Kidney epithelial cell (primary cell): ENCODE measurements around the gene CIAPIN1. TPM values are rescaled to one million over a fixed set of nuclear protein-coding genes. Genes with fewer than 3 reads are reported as not detected.

Source experiments
- DNase-seq: peaks from one replicate; pipeline ENCODE4 v3.0.0-alpha.2; 2010; ENCODE audit warnings: low read depth
- H3K27me3 ChIP-seq: 2 replicates; pipeline ENCODE4 v1.6.0; 2011; ENCODE audit warnings: low read length; ENCODE audit not compliant: control insufficient read depth, insufficient read depth
- H3K36me3 ChIP-seq: 2 replicates; pipeline ENCODE4 v1.5.1; 2011; ENCODE audit warnings: low read length; ENCODE audit not compliant: control insufficient read depth, insufficient read depth
- H3K4me3 ChIP-seq: 2 replicates; pipeline ENCODE4 v1.5.1; 2011; ENCODE audit warnings: low read depth, mild to moderate bottlenecking, control low read depth, low read length
- total RNA-seq: library from RNA; depleted of rRNA; stranded (reverse); fragments of >200 nt; gene quantifications from 2 replicates; pipeline ENCODE4 v1.2.3, GENCODE V29; 2015
- TF ChIP-seq, protein P1 (sequence below): IDR thresholded peaks from 2 replicates; pipeline ENCODE4 v1.5.1; 2011; ENCODE audit warnings: mild to moderate bottlenecking, moderate library complexity, low read length, control low read depth, inconsistent platforms; ENCODE audit not compliant: insufficient read depth, poor library complexity, severe bottlenecking

The CIAPIN1 gene
- total RNA-seq, 1 donor from 2014 or later, result 80.3 TPM

DNA sequence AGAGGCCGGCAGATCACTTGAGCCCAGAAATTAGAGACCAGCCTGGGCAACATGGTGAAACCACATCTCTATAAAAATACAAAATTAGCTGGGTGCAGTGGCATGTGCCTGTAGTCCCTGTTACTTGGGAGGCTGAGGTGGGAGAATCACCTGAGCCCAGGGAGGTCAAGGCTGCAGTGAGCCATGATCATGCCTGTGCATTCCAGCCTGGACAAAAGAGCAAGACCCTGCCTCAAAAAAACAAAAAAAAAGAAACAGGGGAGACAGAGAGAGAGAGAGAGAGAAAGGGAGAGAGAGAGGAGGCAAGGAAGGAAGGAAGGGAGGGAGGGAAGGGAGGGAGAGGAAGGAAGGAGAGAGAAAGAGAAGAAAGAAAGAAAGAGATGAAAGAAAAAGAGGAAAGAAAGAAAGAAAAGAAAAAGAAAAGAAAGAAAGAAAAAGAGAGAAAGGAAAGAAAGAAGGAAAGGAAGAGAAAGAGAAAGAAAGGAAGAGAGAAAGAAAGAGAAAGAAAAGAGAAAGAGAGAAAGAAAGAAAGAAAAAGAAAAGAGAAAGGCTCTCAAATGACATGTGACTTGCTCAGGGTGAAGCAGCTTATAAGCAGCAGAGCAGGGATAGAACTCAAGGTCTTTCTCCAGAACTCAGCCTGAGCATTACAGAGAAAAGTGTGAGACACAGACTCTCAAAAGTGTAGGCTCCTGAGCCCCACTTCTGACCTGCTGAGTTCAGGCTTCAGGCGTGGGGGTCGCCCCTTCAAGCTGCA lies 59.4 kb downstream of the CIAPIN1 start:
- H3K27me3 ChIP-seq, result no peaks in the 10 kb centered on the region
- TF ChIP-seq, protein P1, sequence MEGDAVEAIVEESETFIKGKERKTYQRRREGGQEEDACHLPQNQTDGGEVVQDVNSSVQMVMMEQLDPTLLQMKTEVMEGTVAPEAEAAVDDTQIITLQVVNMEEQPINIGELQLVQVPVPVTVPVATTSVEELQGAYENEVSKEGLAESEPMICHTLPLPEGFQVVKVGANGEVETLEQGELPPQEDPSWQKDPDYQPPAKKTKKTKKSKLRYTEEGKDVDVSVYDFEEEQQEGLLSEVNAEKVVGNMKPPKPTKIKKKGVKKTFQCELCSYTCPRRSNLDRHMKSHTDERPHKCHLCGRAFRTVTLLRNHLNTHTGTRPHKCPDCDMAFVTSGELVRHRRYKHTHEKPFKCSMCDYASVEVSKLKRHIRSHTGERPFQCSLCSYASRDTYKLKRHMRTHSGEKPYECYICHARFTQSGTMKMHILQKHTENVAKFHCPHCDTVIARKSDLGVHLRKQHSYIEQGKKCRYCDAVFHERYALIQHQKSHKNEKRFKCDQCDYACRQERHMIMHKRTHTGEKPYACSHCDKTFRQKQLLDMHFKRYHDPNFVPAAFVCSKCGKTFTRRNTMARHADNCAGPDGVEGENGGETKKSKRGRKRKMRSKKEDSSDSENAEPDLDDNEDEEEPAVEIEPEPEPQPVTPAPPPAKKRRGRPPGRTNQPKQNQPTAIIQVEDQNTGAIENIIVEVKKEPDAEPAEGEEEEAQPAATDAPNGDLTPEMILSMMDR, result no peak
- H3K36me3 ChIP-seq, result no peaks in the 10 kb centered on the region
- no peak overlapping the region for H3K4me3 ChIP-seq
- no peak for DNase-seq

DNA sequence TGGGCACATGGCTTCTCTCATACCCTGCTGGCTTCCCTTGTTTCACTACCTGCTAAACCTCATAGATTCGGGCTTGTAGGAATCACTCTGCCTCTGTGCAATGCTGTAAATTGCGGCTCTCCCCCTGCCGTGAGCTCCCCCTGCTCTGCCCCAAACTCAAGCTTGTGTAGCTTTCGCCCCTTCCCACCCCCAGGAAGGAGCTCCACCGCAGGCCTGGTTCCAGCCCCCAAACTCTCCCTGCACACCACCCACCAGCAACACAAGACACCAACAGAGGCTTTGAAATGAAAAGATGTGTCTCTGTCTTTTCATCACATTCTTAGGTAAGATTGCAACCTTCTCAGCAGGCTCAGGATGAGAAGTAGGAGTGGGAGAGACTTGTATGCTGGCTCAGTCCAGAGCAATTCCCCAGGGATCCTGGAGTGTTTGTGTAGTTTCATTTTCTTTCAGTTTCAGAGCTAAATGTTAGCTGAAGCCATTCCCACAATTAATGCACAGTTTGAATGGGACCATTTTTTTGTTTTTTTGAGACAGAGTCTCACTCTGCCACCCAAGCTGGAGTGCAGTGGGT lies 60.7 kb downstream of the CIAPIN1 start:
- TF ChIP-seq, protein P1, result no peak
- no peak for DNase-seq
- H3K4me3 ChIP-seq, result no peak overlapping the region

DNA sequence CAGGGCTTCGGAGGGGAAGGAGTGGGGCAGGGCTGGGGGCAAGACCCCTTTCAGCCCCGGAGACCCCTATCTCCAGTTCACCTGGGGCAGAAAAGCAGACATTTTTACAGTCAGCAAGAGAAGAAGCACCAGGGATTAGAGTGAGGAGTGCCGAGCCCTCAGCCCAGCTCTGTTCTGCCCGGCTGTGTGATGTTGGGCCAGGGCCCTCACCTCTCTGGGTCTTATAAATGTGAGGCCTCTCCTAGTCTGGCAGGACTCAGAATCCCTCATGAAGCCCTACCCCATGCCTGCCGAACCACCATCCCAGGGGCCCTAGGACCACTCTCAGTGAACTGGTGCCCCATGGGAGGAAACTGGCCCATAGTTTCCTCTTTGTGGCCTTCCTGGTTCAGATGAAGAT lies 62.1 kb downstream of the CIAPIN1 start:
- Histone ChIP-seq H3K4me3 (no peak overlapping the region), H3K27me3 (no peaks in the 10 kb centered on the region), H3K36me3 (no peaks in the 10 kb centered on the region)
- DNase-seq, result no peak
- TF ChIP-seq, protein P1, result no peak

More for the DNA sequence above, 60.7 kb downstream of the CIAPIN1 start:
- H3K27me3 ChIP-seq, result no peaks in the 10 kb centered on the region
- no peaks in the 10 kb centered on the region for H3K36me3 ChIP-seq

DNA sequence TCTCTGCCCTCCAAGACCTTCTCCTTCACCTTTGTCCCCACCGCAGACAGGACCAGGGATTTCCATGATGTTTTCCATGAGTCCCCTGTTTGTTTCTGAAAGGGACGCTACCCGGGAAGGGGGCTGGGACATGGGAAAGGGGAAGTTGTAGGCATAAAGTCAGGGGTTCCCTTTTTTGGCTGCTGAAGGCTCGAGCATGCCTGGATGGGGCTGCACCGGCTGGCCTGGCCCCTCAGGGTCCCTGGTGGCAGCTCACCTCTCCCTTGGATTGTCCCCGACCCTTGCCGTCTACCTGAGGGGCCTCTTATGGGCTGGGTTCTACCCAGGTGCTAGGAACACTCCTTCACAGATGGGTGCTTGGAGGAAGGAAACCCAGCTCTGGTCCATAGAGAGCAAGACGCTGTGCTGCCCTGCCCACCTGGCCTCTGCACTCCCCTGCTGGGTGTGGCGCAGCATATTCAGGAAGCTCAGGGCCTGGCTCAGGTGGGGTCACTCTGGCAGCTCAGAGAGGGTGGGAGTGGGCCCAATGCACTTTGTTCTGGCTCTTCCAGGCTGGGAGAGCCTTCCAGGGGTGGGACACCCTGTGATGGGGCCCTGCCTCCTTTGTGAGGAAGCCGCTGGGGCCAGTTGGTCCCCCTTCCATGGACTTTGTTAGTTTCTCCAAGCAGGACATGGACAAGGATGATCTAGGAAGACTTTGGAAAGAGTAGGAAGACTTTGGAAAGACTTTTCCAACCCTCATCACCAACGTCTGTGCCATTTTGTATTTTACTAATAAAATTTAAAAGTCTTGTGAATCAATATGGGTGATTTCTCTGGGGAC lies 62.7 kb downstream of the CIAPIN1 start:
- Histone ChIP-seq H3K27me3 (no peaks in the 10 kb centered on the region), H3K36me3 (no peaks in the 10 kb centered on the region), H3K4me3 (no peak overlapping the region)
- TF ChIP-seq, protein P1, result no peak
- no peak for DNase-seq

DNA sequence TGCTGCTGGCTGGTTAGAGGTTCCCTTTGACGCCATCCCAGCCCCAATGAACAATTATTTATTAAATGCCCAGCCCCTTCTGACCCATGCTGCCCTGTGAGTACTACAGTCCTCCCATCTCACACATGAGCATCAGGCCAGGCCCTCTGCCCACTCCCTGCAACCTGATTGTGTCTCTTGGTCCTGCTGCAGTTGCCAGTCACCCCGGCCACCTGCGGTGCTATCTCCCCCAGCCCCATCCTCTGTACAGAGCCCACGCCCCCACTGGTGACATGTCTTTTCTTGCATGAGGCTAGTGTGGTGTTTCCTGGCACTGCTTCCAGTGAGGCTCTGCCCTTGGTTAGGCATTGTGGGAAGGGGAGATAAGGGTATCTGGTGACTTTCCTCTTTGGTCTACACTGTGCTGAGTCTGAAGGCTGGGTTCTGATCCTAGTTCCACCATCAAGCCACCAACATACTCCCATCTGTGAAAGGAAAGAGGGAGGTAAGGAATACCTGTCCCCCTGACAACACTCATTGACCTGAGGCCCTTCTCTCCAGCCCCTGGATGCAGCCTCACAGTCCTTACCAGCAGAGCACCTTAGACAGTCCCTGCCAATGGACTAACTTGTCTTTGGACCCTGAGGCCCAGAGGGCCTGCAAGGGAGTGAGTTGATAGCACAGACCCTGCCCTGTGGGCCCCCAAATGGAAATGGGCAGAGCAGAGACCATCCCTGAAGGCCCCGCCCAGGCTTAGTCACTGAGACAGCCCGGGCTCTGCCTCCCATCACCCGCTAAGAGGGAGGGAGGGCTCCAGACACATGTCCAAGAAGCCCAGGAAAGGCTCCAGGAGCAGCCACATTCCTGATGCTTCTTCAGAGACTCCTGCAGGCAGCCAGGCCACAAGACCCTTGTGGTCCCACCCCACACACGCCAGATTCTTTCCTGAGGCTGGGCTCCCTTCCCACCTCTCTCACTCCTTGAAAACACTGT lies 63.6 kb downstream of the CIAPIN1 start:
- no peaks in the 10 kb centered on the region for H3K27me3 ChIP-seq

More for the DNA sequence above, 63.6 kb downstream of the CIAPIN1 start:
- TF ChIP-seq, protein P1, result no peak
- DNase-seq, result no peak
- H3K4me3 ChIP-seq, result no peak overlapping the region
- no peaks in the 10 kb centered on the region for H3K36me3 ChIP-seq
